Glomerular visceral epithelial cell (primary cell): Measurements from ENCODE around the gene SPTB.
A peak's percentile ranks its signal among the peaks of the same experiment; 100 is the strongest.

Source experiments
- DNase-seq: peaks from one replicate; pipeline ENCODE4 v3.0.0-alpha.2; 2016; ENCODE audit errors: extremely low spot score

The SPTB gene

GRCh38 chr14:64850369-64851137, 29.2 kb downstream of the SPTB start:
- DNase-seq = no peak

- DNase-seq = no peak
Observed at GRCh38 chr14:64849940-64850339, 29.8 kb downstream of the SPTB start.

GRCh38 chr14:64848239-64848638, 31.5 kb downstream of the SPTB start:
- DNase-seq = no peak

- no peak for DNase-seq
Observed at GRCh38 chr14:64846319-64846718, 33.4 kb downstream of the SPTB start.

DNA sequence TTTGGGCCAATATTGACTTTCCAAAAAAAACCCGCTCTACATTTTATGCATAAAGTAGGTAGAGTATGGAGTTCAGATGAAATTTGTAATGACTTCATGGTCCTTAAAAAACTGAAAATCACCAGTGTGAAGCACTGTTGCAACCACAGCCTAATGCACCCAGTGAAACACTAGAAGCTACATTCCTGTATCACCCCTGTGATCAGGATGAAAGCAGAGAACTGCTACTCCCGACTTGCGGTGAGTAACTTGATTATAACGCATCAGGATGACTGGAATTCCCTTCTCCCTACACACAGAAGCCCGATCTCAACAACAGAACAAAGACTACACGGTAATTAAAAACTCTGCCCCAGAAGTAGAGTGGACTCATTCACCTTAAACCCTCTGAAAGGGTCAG, 33.8 kb downstream of the SPTB start:
- peak; percentile 53 for DNase-seq

GRCh38 chr14:64844969-64845536, 34.7 kb downstream of the SPTB start:
- DNase-seq = no peak

DNA sequence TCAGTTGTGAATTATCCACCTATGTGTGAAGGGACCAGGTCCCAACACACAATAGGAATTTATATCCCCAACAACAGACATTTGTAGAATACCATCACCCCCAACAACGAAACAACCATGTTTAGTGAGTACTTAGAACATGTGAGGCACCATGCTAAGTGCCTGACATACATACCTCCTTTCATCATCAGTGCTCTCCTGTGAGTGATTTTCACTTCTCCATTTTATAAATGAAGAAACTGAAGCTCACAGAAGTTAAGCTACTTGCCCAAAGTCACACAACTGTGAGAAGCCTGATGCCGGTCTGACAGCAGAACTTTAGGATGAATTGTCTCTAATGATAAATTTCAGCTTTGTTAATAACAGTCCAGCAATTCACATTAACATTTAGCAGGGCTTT, 35.4 kb downstream of the SPTB start:
- no peak for DNase-seq

DNA sequence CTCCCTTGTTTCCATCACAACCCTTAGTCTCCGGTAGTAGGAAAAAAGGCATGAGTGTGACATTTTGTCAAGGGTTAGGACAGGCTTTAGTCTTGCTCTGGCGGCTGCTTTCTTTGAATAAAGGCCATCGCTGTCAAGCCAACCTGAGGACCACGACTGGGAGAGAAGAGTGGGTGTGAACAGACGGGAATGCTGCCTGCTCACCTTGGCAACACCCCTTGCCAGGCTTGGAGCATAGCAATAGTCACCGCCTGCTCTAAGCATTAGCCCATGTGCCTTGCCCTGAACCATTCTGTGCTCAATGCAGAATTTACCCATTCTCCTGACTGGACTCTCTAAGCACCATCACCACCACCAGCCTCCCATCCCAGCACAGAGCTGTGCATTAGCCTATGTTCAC, 36.2 kb downstream of the SPTB start:
- no peak for DNase-seq

DNA sequence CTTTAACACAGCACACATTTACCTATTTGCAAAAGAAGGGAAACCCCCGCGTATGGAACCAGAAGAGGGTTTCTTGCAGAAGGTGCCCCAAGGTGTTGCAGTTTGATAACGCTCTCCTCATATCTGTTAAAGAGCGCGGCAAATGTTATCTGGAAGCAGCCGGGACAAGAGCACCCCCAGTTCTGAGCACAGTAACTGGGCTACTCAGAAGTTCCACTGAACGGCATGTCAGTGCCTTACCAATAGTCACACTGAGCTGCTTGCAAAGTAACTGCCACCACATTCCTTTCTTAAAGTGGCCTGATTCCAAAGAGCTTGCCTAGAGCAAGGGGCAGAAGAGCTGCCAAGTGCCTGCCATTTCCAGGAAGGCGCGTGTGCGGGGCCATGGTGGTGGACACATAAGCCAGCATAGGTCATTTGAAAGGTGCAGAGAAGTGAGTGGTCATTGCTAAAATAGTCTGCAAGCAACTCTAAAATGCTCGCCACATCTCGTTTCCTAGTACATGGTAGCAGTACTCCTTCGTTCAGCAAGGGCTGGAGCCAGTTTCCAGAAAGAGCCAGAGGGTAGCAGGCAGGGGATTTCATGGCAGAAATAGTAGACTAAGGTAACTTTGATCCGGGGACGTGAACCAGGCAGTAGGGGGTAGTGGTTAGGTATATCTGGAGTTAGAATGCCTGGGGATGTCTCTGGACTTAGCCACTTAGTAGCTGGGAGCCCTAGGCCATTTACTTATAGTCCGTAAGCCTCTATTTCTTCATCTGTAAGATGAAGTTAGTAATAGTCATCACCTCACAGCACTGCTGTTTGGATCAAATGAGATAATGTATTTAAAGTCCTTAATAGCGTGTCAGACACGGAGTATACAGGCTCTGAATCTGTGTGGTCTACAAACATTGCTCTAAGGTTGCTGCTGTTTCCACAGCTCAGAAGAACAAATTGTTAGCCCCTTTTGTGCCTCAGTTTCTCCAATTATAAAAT, 37.6 kb downstream of the SPTB start:
- DNase-seq = no peak

DNA sequence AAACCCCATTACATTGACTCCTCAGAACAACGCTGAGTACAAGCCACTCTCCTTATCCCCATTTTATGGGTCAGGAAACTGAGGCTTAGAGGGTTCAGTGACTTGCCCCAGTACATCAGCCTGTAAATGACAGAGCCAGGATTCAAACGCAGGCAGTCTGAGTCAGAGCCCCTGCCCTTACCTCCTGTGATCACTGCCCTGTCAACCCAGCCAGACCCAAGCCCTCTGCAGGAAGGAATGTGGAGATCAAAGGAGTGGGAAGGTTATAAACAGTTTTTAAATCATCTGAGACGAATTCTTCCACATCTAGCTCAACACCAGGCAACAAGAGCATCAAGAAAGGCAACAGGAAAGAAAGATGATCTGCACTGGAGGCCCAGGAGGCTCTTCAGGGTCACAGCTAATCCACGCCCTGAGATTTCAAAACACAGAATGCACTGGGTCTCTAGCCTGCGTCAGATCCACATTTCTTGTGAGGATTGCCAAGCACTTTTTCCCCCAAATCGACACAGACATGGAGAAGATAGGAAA, 38.5 kb downstream of the SPTB start:
- DNase-seq = peak; percentile 59

GRCh38 chr14:64838656-64839055, 41.1 kb downstream of the SPTB start:
- no peak for DNase-seq

- no peak for DNase-seq
Observed at GRCh38 chr14:64835431-64835830, 44.3 kb downstream of the SPTB start.

DNA sequence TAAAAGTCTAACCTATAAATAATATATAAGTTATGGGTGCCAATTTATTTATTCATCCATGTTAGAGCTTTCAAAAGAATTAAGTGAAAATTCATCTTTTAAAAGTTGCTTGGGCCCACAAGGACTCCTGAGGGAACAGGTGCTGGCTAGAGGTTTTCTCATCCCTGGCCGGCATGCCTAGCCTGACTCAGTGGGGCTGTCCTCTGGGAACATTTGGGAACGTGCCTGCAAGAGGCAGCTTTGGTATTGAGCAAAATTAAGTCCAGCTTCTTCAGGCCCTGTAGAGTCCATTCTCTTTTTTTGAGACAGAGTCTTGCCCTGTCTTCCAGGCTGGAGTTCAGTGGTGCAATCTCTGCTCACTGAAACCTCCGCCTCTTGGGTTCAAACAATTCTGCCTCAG, 44.7 kb downstream of the SPTB start:
- no peak for DNase-seq

DNA sequence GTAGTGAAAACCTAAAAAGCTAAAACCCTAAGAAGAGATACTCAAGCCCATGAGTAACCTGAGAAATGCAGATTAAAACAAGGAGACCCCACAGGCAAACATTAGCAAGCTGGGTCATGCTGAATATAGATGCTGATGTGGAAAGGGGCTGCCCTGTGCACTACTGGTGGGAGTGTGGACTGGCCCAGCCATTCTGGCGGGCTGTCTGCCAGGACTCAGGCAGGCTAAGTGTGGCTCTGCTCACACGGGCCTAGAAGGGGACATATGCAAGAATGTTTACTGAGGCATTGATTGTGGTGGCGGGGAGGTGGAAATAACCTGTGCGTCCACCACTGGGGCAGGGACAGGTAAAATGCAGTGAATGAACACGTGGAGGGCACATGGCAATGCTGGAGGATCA, 48.3 kb downstream of the SPTB start:
- DNase-seq = no peak

DNA sequence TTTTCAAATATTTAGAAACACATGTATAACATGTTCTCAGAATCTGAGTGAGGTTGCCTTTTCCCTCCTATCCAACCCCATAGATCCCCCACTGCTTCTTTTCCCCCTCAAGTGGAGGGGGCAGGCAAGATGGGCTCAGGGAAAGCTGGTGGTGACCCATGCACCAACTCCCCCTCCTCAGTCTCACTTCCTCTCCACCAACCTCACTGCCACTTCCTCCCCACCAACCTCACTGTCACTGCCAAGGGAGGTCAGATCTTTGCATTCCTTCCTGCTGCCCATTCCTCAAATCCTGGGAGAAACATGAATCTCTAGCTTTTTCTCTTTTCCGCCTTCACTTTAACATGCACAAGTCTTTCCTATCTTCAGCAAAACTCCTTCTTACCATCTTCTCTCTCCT, 48.7 kb downstream of the SPTB start:
- DNase-seq = no peak

DNA sequence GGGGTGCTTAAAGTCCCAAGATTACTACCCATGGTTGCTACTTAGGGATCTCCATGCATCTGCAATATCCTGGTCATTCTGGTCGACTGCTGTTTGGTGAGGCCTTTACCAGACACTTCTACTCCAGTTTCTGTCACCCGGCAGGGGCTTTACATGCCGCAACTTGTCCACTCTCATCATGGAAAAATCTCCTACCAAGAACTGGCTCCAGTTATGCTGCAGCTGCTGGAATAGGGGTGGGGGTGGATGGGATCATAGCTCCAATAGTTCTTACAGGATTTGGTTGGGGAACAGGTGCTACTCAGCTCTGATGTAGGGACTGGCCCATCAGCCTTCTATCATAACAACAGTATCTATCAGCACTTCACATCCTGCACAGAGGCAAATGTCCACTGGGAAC, 51.6 kb downstream of the SPTB start:
- no peak for DNase-seq

DNA sequence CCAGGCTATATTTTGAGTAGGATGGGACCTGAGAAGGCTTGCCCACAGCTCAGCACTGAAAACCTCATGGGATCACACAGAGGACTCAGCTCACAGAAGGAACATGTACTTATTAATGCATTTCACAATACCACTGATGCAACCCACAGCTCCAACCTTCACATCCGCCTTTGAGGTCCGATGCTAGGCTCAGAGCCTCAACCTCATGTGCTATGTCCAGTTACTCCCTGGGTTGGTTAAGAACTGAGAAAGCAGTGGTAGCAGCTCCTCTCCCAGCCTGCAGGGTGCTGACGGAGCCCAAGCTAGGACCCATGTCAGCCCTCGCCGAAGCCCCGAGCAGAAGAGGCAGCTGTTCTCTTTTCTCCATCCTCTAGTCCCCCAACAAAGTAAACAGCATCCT, 52.9 kb downstream of the SPTB start:
- DNase-seq = no peak

- no peak for DNase-seq
Observed at GRCh38 chr14:64826333-64826732, 53.4 kb downstream of the SPTB start.

- no peak for DNase-seq
Observed at GRCh38 chr14:64825509-64825908, 54.2 kb downstream of the SPTB start.

- DNase-seq = no peak
Observed at GRCh38 chr14:64825006-64825405, 54.7 kb downstream of the SPTB start.

- no peak for DNase-seq
Observed at GRCh38 chr14:64824471-64824870, 55.2 kb downstream of the SPTB start.

- DNase-seq = peak; percentile 78
Observed at GRCh38 chr14:64823305-64823861, 56.3 kb downstream of the SPTB start.
